Cerebellar cortex (tissue), 1 donor: Measurements from ENCODE around the gene ITPKB.
A peak's percentile ranks its signal among the peaks of the same experiment; 100 is the strongest.

Source experiments
- DNase-seq: peaks from one replicate; pipeline ENCODE4 v3.0.0-alpha.2; 2015; ENCODE audit warnings: low spot score

Gene ITPKB

DNA sequence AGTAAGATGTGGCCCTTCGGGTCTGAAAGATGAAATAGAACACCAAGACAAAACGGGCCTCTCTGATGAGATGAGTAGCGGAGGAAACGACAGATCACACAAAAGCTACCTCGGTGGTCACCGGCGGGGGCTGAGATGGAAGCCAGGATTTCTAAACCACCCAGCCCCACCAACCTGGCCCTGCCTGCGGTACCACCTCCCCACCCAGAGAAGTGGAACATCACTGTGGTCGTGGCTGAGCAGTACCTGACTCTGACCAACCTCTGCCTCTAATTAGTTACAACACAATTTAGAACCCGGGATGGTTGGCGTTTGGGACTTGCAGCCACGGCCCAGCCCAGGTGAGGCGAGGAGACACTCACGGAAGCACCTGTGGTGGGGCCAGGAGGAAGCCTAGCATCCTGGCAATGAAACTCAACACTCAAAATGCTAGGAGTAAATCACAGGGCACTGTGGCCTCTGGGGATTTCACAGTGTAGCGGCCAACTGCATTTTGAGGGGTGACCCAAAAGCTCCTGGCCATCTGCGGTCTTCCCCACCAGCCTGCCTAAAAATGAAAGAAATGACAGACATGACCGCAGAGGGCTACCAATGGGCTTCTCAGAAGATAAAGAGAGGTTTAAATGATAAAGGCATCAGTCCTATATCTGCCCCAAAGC is 73.4 kb downstream of the ITPKB start:
- no peak for DNase-seq

DNA sequence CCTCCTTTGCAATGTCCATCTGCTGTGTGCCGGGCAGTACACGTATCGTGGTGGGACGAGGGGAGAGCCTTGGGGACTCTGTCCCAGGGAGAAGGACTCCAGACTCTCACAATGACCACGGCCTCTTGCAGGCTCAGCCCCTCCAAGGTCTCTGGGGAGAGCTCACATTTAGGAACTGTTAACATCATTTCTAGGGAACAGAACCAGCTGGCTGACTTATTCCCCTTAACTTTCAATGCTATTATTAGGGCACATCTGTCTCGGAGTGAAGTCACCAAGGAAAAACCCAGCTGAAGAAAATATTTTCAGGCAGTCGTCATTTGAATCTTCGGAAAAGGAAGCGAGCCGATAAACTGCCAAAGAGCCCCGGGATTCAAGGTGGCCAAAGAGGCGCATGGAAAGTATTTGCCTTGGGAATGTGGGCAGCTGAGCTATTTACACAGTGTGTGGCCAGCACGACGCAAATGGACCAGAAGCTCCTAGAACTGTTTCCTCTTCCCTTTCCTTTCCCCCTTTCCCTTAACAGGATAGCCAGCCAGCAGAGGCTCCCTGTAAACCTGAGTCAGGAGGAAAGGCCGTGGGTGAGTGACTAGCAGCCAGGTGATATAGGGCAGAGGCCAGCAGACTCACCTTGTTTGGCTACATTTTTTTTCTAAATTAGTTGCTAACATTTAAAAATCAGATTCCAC is 74.5 kb downstream of the ITPKB start:
- no peak for DNase-seq

DNA sequence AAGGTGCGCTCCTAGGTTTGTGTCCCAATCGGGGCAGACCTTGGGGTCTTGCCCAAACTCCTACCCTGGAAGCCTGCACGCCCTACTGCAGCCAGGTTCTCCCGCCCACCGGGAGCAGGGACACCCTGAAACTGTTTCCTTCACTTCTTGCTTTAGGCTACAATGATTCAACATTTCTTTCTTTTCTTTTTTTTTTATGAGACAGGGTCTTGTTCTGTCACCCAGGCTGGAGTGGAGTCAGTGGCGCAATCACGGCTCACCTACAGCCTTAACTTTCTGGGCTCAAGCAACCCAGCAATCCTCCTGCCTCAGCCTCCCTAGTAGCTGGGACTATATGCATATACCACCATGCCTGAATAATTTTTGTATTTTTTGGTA is 75.8 kb downstream of the ITPKB start:
- DNase-seq: no peak

DNA sequence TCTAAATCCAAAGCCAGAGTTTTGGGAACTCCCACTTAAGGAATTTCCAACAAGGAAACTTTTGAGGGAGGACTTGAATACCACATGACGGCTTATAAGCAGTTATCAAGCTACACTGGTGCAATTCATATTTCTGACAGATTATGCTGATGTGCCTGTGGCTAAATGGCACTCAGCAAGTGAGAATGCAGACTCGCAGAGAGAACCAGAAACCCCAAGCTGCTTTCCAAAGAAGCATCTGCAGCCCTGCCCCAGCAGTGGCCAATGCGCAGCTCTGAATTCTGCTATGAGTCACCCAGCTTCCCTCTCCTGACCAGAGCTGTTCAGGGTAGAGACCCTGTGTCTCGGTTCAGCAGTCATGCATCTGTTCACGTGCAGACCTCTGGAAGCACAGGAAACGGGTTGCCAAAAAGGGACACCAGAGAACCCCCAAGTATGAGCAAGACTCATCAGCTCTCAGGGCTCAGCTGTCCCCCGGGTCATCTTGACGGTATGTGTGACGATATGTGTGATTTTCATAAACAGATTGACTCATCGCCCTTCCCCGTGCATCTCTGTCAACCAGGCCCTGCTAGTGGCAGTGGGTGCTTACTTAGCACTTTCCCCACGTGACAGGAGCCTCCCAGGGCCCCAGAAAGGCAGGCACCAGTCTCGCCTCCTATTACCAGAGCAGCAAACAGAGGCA is 76.3 kb downstream of the ITPKB start:
- no peak for DNase-seq

DNA sequence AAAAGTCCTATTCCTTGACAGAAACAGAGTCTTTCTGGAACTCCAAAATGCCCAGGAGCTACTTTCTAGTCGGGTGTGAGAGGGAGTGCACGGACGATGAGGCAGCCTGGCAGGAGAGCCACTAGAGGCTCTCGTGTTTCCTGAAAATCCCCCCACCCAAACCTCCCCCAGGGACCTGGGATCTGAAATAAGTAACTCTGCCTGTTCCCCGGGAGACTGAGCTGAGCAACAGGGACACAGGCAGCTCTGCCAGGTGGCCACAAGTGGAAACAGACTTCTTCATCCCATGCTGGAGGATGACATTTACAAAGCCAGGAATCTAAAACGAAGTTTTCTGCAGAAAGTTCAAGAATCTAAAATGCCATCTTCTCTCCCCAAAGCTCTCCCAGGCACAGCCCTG is 77.1 kb downstream of the ITPKB start:
- DNase-seq: no peak

DNA sequence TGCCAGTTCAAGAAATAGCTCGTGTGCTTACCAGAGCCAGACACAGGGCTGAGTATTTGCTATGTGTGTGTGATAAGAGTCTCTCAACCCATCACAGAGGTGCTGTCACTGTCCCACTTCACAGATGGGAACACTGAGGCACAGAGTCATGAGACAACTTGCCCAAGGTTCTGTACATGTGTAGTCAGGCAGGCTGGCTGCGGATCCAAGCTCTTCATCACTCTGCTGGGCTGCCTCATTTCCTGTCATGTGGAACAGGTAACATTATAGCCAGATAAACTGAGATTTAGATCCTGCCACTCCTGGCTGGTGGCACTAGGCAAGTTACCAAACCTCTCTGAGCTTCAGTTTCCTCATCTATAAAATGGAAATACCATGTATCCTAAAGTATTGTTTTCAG is 77.8 kb downstream of the ITPKB start:
- no peak for DNase-seq

DNA sequence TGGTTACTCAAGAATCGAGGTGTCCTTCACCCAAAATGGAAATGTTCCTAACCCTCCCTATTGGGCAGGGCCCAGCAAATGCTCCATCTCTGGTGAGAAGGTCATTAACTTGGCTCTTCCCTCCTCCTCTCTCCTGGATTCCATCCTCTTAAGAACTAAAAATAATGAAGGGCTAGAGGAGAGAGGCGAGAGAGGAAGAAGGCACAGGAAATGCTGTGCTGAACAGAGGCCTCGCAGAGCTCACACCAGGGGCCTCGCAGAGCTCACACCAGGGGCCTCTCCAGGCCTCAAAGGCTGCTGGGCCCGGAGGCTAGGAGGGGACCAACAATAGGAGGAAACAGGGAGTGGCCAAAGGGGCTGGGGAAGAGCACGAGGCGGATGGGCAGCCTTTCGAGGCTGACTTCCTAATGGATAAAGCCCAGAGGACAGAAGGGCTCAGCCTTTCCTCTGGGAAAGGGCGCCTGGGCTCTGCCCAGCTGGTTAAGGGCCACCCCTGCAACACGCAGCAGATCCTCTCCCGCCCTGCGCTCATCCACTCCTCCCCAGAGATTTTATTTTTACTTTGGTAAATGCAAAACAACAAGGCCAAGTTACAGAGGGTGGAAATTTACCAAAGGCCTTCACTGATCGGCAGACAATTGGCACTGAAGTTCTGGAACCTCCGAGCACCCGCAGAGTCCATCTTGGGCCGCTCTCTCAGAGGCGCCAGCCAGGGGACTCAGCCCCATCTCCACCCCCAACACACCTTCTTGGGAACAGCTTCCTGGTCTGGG is 78.5 kb downstream of the ITPKB start:
- DNase-seq: no peak

DNA sequence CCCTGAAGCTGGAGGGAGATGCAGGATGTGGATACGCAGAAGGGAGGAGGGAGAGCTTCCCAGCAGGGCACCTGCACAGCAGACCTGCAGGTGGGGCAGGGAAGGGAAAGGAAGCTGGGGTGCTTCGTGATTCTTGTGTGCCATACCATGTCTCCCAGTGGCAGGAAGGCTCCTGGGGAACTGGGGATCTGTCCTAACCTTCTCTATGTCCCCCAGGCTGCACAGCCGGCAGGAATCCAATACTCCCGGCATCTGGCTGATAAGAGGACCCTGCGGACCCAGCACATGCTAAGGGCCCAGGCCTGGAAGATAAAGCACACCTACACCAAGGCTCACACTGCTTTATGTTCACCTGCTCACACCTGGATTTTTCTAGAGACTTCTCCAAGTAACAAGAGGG is 79.4 kb downstream of the ITPKB start:
- no peak for DNase-seq

DNA sequence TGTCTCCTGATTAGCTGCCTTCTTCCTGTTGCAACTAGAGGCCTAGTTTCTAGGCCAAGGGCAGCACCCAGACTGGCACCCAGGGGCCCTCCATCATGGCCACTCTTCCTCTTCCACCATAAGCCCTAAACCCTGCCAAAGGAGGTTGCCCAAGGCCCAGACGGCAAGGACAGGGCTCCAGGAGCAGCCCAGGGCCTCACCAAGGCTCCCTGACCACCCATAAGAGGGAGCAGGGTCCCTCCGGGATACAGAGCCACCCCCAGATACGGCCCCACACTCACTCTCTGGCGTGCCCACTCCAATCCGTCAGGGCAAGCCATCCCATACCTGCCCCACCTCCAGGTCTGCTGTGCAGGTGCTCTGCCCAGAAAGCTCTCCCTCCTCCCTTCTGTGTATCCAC is 79.9 kb downstream of the ITPKB start:
- DNase-seq: no peak

DNA sequence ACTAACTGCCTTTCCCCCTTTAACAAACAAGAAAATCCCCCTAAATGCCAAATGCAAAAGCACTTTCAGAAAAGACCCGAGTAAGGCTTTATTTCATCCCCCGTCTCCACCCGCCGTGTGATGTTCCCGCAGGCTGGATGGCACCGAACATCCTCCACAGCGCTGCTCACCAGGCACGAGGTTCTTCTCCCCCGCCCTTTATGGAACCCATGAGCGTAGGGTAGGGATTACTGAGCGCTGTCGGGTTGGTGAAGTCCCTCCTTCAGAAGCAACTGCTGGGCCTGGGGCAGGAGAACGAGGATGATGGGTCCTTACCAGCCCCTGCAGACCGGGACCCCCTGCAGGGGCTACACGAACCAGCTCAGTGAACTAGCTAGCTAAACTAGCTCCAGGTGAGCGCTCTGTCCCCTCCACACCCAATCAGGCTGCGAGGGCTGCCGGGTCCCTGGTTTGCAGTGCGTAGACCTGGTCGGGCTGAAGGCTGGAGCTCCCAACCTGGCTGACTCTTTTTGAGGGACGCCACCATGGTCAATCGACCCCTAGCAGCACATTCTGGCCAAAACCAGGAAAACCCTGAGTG is 80.4 kb downstream of the ITPKB start:
- DNase-seq: no peak

DNA sequence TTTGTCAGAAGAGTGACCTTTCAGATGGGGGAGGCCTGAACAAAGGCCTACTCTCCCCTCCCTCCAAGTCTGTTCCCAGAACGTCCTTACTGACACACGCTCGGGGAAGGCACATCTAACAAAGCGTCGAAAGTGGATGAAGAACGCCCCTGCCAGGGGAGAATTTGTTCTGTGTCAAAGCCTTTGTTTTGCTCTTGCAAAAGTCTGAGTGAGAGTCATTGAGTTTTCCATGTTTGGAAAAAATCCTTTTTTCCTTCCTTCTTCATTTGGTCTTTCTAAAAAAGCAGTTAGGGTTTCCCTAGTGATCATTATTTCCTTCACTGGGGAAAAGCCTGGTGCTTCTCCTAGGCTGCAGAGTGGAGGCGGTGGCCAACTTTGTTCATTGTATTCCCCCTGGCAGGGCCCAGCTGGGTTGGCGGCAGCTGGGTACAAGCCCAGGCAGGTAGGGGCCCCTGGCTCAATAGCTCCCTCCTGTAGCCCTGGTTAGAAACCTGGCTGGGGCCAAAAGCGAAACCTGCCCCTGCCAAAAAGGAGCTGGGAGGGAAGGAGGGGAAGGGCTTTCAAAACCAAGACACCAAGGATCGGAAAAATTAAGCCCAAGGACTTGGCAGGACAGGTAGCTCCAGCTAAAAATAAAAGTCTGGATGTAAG is 81.1 kb downstream of the ITPKB start:
- peak; percentile 20 for DNase-seq

DNA sequence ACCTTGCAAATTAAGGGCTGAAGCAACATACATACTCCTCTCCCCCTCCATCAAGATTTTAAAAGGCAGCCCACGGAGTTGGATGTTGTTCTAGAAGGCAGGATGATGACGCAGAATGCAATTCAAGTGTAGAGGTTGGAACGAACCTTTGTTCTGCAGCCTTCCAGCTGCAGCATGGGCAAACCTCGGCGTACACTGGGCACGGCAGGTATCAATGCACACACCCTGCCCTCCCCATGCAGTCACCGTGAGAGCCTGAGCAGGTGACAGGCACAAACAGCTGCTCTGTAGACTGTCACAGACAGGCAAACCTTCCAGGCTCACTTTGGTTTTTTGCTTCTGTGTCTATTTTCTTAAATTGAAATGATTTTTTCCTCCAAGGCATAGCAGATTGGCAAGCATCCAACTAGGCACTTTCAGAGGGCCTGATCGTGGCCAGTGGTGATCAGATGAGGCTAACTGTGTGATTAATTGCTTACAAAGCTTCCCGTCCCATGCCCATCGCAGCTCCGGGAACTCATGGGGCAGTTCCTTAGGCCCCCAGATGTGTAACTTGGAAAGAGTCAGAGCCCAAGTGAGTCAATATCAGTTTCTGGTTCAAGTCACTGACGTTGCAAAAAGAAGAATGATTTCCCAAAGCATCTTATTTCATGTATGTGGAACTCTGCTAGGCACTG is 82.3 kb downstream of the ITPKB start:
- no peak for DNase-seq

DNA sequence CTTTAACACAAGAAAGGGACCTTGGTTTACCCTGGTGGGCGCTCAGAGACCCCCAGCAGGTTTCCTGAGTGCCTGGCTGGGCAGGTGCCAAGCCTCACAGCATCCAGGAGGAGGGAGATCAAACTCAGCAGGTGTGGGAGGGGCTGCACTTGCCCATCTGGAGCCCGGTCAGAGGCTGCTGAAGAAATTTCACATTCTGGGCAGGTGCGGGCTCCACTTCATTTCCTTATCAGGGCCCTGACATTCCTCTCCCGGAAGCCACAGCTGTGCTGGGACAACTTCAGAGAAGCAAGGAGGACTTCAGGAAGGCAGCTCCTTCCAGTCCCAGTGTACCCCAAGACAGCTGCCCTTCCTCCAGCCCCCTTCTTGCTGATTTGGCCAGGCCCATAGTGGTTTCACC is 82.9 kb downstream of the ITPKB start:
- no peak for DNase-seq

DNA sequence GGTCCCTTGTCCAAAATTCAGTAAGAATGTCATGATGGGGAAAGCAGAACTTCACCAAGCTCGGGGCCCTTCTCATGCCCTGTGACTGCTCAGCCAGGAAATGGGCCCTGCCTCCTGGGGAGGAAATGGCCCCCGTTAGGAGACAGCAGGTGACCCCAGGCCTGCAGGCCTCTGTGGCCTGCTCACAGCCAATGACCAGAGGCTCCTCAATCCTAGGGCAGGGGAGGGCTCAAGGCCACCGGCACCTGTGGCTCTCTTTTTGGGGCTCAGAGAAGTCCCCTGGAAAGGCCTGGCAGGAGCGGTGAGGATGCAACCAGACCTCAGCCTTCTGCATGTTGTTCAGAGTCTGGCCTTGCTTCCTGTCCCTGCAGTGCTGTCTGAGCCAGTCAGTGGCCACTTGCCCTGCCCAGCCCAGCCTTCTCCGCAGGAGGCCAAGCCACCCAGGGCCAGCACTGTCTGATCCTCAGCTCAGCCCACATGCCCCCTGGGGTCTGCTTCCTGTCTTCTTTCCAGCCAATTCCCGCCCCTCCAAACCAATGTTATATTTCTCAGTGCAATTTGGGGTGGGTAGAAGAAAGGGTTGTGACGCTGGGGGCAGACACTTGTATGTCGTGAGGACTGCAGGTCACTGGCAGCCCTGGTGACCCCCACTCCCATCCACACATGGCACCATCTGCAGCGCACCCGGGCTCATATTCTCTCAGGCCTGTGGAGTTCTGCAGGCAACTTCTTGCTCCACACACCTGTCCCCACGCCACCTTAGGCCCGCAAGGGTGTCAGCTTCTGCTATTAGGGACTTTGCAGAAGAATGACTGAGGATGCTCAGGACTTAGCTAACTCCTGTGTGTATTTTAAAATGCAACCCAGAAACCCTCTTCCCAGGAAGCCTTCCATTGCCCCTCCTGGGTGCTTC is 83.6 kb downstream of the ITPKB start:
- no peak for DNase-seq

DNA sequence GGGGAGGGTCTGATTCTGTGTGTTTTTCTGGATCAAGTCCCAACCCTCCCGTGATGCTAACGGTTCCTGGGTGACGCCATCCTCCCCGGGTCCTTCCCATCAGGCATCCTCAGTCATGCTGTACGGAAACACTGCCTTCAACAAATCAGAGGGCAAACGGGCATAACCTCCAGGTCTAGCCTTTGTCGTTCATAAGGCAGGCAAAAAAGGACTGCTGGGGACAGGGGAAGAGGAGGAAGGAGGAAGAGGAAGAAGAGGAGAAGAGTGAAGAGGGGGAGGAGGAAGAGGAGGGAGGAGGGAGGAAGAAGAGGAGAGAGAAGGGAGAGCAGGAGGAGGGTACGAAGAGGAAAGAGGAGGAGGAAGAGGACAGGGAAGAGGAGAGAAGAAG is 84.4 kb downstream of the ITPKB start:
- DNase-seq: no peak

DNA sequence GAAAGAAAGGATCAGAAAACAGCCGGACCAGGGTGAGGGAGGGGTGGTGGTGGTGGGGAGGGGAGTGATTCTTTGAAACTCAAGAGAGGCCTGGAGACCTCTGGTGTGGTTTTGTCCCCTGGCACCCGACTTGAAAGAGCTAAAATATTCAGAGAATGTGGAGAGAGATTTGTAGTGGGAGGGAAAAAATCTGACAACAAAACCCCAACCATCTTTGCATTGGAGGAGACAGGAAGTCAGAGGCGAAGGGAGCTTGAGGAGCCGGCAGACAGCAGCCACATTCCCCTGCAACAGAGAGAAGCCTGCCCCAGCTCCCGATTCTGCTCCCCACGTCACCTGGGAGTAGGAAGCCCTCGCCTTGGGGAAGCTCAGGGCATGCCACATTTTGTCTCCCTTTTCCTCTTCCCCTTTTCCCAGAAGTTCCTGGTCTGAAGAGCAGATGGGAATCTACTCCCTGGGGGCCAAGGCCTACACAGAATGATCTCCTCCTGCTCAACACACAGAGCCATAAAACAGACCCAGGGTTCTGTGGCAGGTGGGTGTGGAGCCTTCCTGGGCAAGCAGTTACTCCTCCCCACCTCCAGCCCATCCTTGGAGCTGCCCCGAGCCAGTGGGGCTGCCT is 84.9 kb downstream of the ITPKB start:
- no peak for DNase-seq

DNA sequence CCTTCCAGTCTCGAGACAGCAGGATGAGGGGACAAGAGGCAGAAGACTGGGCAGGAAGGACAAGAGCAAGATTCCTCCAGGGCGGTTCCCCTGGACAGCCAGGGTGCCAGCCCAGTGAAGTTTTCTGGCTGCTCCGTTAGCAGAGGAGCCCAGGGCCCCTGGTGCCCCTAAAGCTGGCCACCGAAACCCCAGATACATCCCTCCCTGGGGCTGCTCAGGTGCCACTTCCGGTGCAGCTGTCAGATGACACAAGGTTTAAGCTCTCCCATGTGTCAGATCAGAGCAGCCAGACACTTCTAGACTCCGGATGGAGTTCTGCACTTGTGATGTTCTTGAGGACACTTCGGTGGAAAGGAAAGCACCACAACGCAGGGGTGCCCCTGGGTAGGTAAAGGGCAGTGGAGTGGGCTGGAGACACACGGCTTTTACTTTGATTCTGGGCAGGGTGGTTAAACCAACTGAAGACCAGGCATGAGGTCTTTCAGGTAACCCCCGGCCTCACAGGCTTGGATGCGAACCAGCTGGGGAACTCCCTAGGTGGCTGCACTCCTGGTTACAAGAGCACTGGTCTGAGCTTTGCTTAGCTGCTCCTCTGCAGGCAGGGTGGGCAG is 85.7 kb downstream of the ITPKB start:
- no peak for DNase-seq

DNA sequence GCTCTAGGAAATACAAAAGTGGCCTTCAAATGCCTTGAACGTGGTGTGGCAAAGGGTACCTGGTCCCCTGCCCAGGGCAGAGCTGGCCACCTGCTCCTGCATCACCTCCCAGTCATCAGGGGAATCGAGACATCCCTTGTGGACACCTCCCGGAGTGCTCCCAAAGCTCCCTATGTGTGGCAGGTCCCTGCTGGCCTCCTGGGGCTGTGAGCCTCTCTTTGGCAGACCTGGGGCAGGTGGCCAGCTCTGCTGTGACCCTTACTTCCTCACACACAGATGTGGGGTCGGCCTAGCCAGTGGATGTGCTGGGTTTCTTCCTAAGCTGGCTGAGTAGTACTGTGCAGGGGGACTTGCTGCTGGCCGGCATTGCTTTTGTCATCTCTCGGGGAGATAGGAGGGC is 86.5 kb downstream of the ITPKB start:
- no peak for DNase-seq

DNA sequence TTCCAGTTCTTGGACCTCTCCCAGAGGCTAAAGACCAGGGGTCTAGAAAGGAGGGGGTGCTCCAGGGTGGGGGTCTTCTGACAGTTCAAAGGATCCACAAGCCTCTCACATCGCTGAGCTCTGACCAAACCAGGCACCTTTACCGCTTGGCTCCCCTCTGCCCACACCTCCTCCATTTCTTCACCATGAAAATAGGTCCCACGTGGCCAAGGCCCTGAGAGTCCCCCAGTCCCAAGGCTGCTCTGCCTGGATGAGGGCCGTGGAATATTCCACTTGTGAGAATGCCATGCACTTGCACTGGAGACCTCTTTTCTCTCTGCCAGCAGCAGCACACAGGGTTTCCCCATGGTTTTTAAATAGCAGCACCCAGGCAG is 87.4 kb downstream of the ITPKB start:
- no peak for DNase-seq
